ENCODE results near the gene SLC6A18.
"Not testable (repeated sequence)": the region's sequence is repeated elsewhere in the genome, so short reads cannot be mapped to it uniquely, and the experiment has no call there.

SLC6A18 gene

GRCh38 chr5:1228120-1228519 lies 2.9 kb downstream of the SLC6A18 start:
- no peak overlapping the region for H3K4me3 ChIP-seq (ENCODE audit: low read length)

GRCh38 chr5:1229023-1229422 lies 3.8 kb downstream of the SLC6A18 start:
- H3K4me2 ChIP-seq (ENCODE audit: low read length); H3K79me2 ChIP-seq (ENCODE audit: control insufficient read depth, low read length); H3K4me3 ChIP-seq (ENCODE audit: low read length); H3K9me3 ChIP-seq (ENCODE audit: control insufficient read depth, insufficient read depth, low read length); H3K9me2 ChIP-seq (replicated peaks; ENCODE audit: control insufficient read depth, low read length); H3K27ac ChIP-seq (ENCODE audit: low read depth, low read length); H3K27me3 ChIP-seq (ENCODE audit: control insufficient read depth, low read length); H3K36me3 ChIP-seq (ENCODE audit: control insufficient read depth, low read length); H3K4me1 ChIP-seq (ENCODE audit: control insufficient read depth, low read length); H4K20me1 ChIP-seq (ENCODE audit: control insufficient read depth, insufficient read depth, low read depth, low read length); H3F3A ChIP-seq (ENCODE audit: control insufficient read depth, insufficient read depth): not testable (repeated sequence)

More at GRCh38 chr5:1228120-1228519, 2.9 kb downstream of the SLC6A18 start:
- Histone ChIP-seq H3K27me3 (ENCODE audit: control insufficient read depth, low read length) (no peaks in the 10 kb centered on the region), H3K4me1 (ENCODE audit: control insufficient read depth, low read length) (no peaks in the 10 kb centered on the region), H3K9me3 (ENCODE audit: control insufficient read depth, insufficient read depth, low read length) (no peaks in the 10 kb centered on the region), H3K9me2 (replicated peaks; ENCODE audit: control insufficient read depth, low read length) (no peaks in the 10 kb centered on the region), H3K79me2 (ENCODE audit: control insufficient read depth, low read length) (no peaks in the 10 kb centered on the region), H3K36me3 (ENCODE audit: control insufficient read depth, low read length) (no peaks in the 10 kb centered on the region), H3F3A (ENCODE audit: control insufficient read depth, insufficient read depth) (no peaks in the 10 kb centered on the region), H3K27ac (ENCODE audit: low read depth, low read length) (no peak overlapping the region), H3K4me2 (ENCODE audit: low read length) (no peak overlapping the region), H4K20me1 (ENCODE audit: control insufficient read depth, insufficient read depth, low read depth, low read length) (no peaks in the 10 kb centered on the region)
- no peak for TF ChIP-seq CTCF (IDR thresholded peaks at IDR 0.05; ENCODE audit: low read depth, low read length, poor library complexity, severe bottlenecking)

GRCh38 chr5:1229822-1230221 lies 4.6 kb downstream of the SLC6A18 start:
- no peaks in the 10 kb centered on the region for H3K4me1 ChIP-seq (ENCODE audit: control insufficient read depth, low read length)
- no peak overlapping the region for H3K4me3 ChIP-seq (ENCODE audit: low read length)
- H3K9me3 ChIP-seq (ENCODE audit: control insufficient read depth, insufficient read depth, low read length) = no peaks in the 10 kb centered on the region
- no peaks in the 10 kb centered on the region for H3F3A ChIP-seq (ENCODE audit: control insufficient read depth, insufficient read depth)
- no peaks in the 10 kb centered on the region for H3K27me3 ChIP-seq (ENCODE audit: control insufficient read depth, low read length)
- no peak overlapping the region for H3K27ac ChIP-seq (ENCODE audit: low read depth, low read length)
- no peak overlapping the region for H3K4me2 ChIP-seq (ENCODE audit: low read length)
- no peaks in the 10 kb centered on the region for H3K9me2 ChIP-seq (replicated peaks; ENCODE audit: control insufficient read depth, low read length)
- no peaks in the 10 kb centered on the region for H3K36me3 ChIP-seq (ENCODE audit: control insufficient read depth, low read length)
- H4K20me1 ChIP-seq (ENCODE audit: control insufficient read depth, insufficient read depth, low read depth, low read length) = no peaks in the 10 kb centered on the region
- TF ChIP-seq EZH2phosphoT487 (IDR thresholded peaks at IDR 0.05; ENCODE audit: borderline replicate concordance, low read length) (no peak), CTCF (IDR thresholded peaks at IDR 0.05; ENCODE audit: low read depth, low read length, poor library complexity, severe bottlenecking) (no peak)
- H3K79me2 ChIP-seq (ENCODE audit: control insufficient read depth, low read length) = no peaks in the 10 kb centered on the region

GRCh38 chr5:1230551-1230950 lies 5.4 kb downstream of the SLC6A18 start:
- no peaks in the 10 kb centered on the region for H3F3A ChIP-seq (ENCODE audit: control insufficient read depth, insufficient read depth)
- no peaks in the 10 kb centered on the region for H3K79me2 ChIP-seq (ENCODE audit: control insufficient read depth, low read length)
- H3K27ac ChIP-seq (ENCODE audit: low read depth, low read length) = no peak overlapping the region
- no peaks in the 10 kb centered on the region for H3K9me2 ChIP-seq (replicated peaks; ENCODE audit: control insufficient read depth, low read length)
- H3K4me1 ChIP-seq (ENCODE audit: control insufficient read depth, low read length) = no peaks in the 10 kb centered on the region
- no peaks in the 10 kb centered on the region for H3K36me3 ChIP-seq (ENCODE audit: control insufficient read depth, low read length)
- no peak overlapping the region for H3K4me3 ChIP-seq (ENCODE audit: low read length)
- TF ChIP-seq EZH2phosphoT487 (IDR thresholded peaks at IDR 0.05; ENCODE audit: borderline replicate concordance, low read length) = no peak
- TF ChIP-seq CTCF (IDR thresholded peaks at IDR 0.05; ENCODE audit: low read depth, low read length, poor library complexity, severe bottlenecking) = no peak
- no peak overlapping the region for H3K4me2 ChIP-seq (ENCODE audit: low read length)
- peaks cover 5% of the 10 kb centered on the region; the same call in 1 of the 2 replicates for H3K9me3 ChIP-seq (ENCODE audit: control insufficient read depth, insufficient read depth, low read length)
- no peaks in the 10 kb centered on the region for H4K20me1 ChIP-seq (ENCODE audit: control insufficient read depth, insufficient read depth, low read depth, low read length)
- H3K27me3 ChIP-seq (ENCODE audit: control insufficient read depth, low read length) = no peaks in the 10 kb centered on the region
